B cell (primary cell): ENCODE data around the gene IL26. TPM values are rescaled to one million over a fixed set of nuclear protein-coding genes. Genes with fewer than 3 reads are reported as not detected.
A peak's percentile ranks its signal among the peaks of the same experiment; 100 is the strongest.

Experiments
- ATAC-seq: fragments of 200-7000 bp; cut with Tn5 transposase; one replicate; pipeline ENCODE4 v1.10.0; 2021; ENCODE audit warnings: low read depth, mild to moderate bottlenecking, moderate number of reproducible peaks, moderate library complexity
- CTCF ChIA-PET: fragments of 350-600 bp; sonication (Branson Sonifier 250); formaldehyde crosslinking; loops from one replicate; lab custom pipeline; 2021; ENCODE audit warnings: antibody characterized with exemption, inconsistent platforms; lab: Charles Lee
- POLR2A ChIA-PET: fragments of 350-600 bp; sonication (Branson Sonifier 250); formaldehyde crosslinking; loops from one replicate; lab custom pipeline; 2021; ENCODE audit warnings: antibody characterized with exemption; lab: Charles Lee
- DNase-seq: peaks from one replicate; pipeline ENCODE4 v3.0.0; 2013
- H2AFZ ChIP-seq: 2 replicates; pipeline ENCODE4 v1.6.1; 2012; ENCODE audit warnings: mild to moderate bottlenecking, low read depth, low read length; ENCODE audit not compliant: insufficient read depth, poor library complexity, severe bottlenecking
- H3K27ac ChIP-seq, 2 donors: 1 replicate in 1 of 2; 2 replicates in 1 of 2; pipeline ENCODE4 v1.5.1; 2012 to 2013; ENCODE audit warnings: low read length in 2 of 2, mild to moderate bottlenecking in 2 of 2, moderate library complexity in 1 of 2
- H3K27me3 ChIP-seq, 4 experiments: fragments of 200-600 bp in 1 of 4; sonication (generic) in 1 of 4; replicated peaks in 1 of 4; 1 replicate in 2 of 4; 2 replicates in 2 of 4; pipeline versions ENCODE4 v1.6.1 to v1.7.0; 2013 to 2016; ENCODE audit warnings: low read length in 3 of 4, mild to moderate bottlenecking in 2 of 4, mixed read lengths in 1 of 4, moderate library complexity in 1 of 4; ENCODE audit not compliant: insufficient read depth in 4 of 4, control insufficient read depth in 3 of 4; ENCODE audit errors: control extremely low read depth in 1 of 4
- H3K36me3 ChIP-seq, 2 experiments: replicated peaks in 1 of 2; 1 replicate in 1 of 2; 2 replicates in 1 of 2; pipeline versions ENCODE4 v1.6.1 to v1.7.1; 2013; ENCODE audit warnings: low read length in 1 of 2; ENCODE audit not compliant: insufficient read depth in 2 of 2, control insufficient read depth in 1 of 2; ENCODE audit errors: control extremely low read depth in 1 of 2, extremely low read depth in 1 of 2
- H3K4me1 ChIP-seq, 2 donors: fragments of 200-600 bp in 1 of 2; sonication (generic) in 1 of 2; 1 replicate in 1 of 2; 2 replicates in 1 of 2; pipeline versions ENCODE4 v1.5.1 to v1.6.1; 2013 to 2017; ENCODE audit warnings: low read length in 2 of 2; ENCODE audit not compliant: control insufficient read depth in 2 of 2, insufficient read depth in 2 of 2
- H3K4me2 ChIP-seq: replicated peaks from 2 replicates; pipeline ENCODE3; 2012; ENCODE audit warnings: mild to moderate bottlenecking, low read depth, low read length; ENCODE audit not compliant: poor library complexity, severe bottlenecking
- H3K4me3 ChIP-seq, 5 experiments: fragments of 200-600 bp in 1 of 5; sonication (generic) in 1 of 5; 1 replicate in 3 of 5; 2 replicates in 2 of 5; pipeline versions ENCODE4 v1.5.1 to v1.7.0; 2011 to 2016; ENCODE audit warnings: low read length in 4 of 5, mild to moderate bottlenecking in 4 of 5, low read depth in 2 of 5, control low read depth in 1 of 5, moderate library complexity in 1 of 5; ENCODE audit not compliant: insufficient read depth in 1 of 5; ENCODE audit errors: control extremely low read depth in 1 of 5, extremely low read depth in 1 of 5
- H3K79me2 ChIP-seq: fragments of 200-600 bp; sonication (generic); one replicate; pipeline ENCODE4 v1.6.0; 2016; ENCODE audit warnings: low read length; ENCODE audit not compliant: control insufficient read depth, insufficient read depth
- H3K9ac ChIP-seq: fragments of 200-600 bp; sonication (generic); 2 replicates; pipeline ENCODE4 v1.6.1; 2017; ENCODE audit warnings: mild to moderate bottlenecking, low read length, moderate library complexity
- H3K9me3 ChIP-seq, 3 donors: one replicate each; pipeline versions ENCODE4 v1.6.1 to v1.7.1; 2013; ENCODE audit warnings: low read length in 2 of 3; ENCODE audit not compliant: control insufficient read depth in 2 of 3, insufficient read depth in 1 of 3; ENCODE audit errors: control extremely low read depth in 1 of 3
- H4K20me1 ChIP-seq: 2 replicates; pipeline ENCODE4 v1.6.0; 2012; ENCODE audit warnings: mild to moderate bottlenecking, low read length; ENCODE audit not compliant: insufficient read depth, control insufficient read depth, poor library complexity, severe bottlenecking
- H3K27ac Mint-ChIP-seq: one replicate; pipeline ENCODE4 v1.8.0; 2021; ENCODE audit warnings: mixed read lengths
- H3K27me3 Mint-ChIP-seq: one replicate; pipeline ENCODE4 v1.8.0; 2021; ENCODE audit warnings: mixed read lengths
- H3K4me1 Mint-ChIP-seq: one replicate; pipeline ENCODE4 v1.8.0; 2021; ENCODE audit warnings: mixed read lengths
- H3K4me3 Mint-ChIP-seq: one replicate; pipeline ENCODE4 v1.8.0; 2021; ENCODE audit warnings: mixed read lengths
- H3K9me3 Mint-ChIP-seq: one replicate; pipeline ENCODE4 v1.8.0; 2022; ENCODE audit warnings: mixed read lengths; ENCODE audit not compliant: insufficient read depth
- EZH2 ChIP-seq: IDR thresholded peaks from 2 replicates; pipeline ENCODE4 v1.6.1; 2012; ENCODE audit warnings: borderline replicate concordance, low read depth, mild to moderate bottlenecking, moderate library complexity, low read length; ENCODE audit not compliant: insufficient read depth, poor library complexity, severe bottlenecking
- WGBS: methylation state at CpG from one replicate; pipeline ENCODE4 v1.1.5; 2013; ENCODE audit warnings: missing lambda C conversion rate; ENCODE audit not compliant: insufficient coverage; 5-methylcytosine and 5-hydroxymethylcytosine counted together
- intact Hi-C: fragments of 100-400 bp; cut with micrococcal nuclease; formaldehyde crosslinking; loops from one replicate; pipeline ENCODE4 v1.10.0; 2022
- polyA plus RNA-seq: library from polyadenylated mRNA; depleted of rRNA; stranded (reverse); fragments of >200 nt; gene quantifications from 2 replicates; pipeline ENCODE4 v1.2.3, GENCODE V29; 2012
- total RNA-seq, 2 donors: library from RNA; stranded (reverse); fragments of 120-200 nt in 1 of 2; gene quantifications; 1 replicate in 1 of 2; 2 replicates in 1 of 2; pipeline versions ENCODE4 v1.2.3 to v1.2.4, GENCODE V29; 2013 to 2022
- TF ChIP-seq, protein P1 (sequence below): fragments of 200-600 bp; IDR thresholded peaks from one replicate; pipeline ENCODE4 v1.8.0; 2022; ENCODE audit warnings: antibody characterized with exemption, mild to moderate bottlenecking

The IL26 gene
- total and polyA plus RNA-seq, 2 donors (not counting 1 experiment from before 2014, with no cell fraction given): not detected

DNA sequence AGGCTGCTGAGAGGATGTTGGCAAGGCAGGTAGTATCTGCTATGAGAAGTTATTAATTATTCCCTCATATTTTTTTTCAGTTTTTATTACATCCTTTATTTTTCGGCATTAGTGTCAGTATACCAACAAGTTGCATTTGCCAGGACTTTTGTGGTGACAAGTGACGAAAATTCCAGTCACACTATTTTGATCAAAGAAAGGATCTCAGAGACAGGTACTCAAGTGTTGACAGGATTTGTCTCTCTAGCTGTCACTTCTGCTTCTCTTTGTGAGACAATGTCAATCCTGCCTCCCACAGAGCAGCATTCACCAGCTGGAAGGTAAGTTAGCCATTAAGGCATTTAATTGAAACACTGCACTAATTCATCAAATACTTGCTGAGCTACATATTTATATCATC, 48.0 kb downstream of the IL26 start:
- Histone ChIP-seq H3K4me1 (peaks cover 26 to 28% of the 10 kb centered on the region in 2 donors), H3K4me3 (no peak overlapping the region), H3K79me2 (no peaks in the 10 kb centered on the region), H3K27ac (no peak overlapping the region), H3K9me3 (no peaks in the 10 kb centered on the region), H4K20me1 (no peaks in the 10 kb centered on the region), H3K27me3 (no peaks in the 10 kb centered on the region), H3K4me2 (no peak overlapping the region), H2AFZ (no peak overlapping the region), H3K9ac (no peak overlapping the region), H3K36me3 (no peaks in the 10 kb centered on the region)
- Mint-ChIP-seq H3K27ac (no peak overlapping the region), H3K4me3 (no peak overlapping the region), H3K9me3 (no peaks in the 10 kb centered on the region), H3K4me1 (peaks cover 33% of the 10 kb centered on the region), H3K27me3 (no peaks in the 10 kb centered on the region)
- intact Hi-C loops: no loop called here
- CTCF ChIA-PET: interaction anchor here (0.5 to 0.6 kb wide), 2 partner anchors 76 to 154 kb away, joined by 3 to 4 read pairs; no protein-coding TSS in a partner anchor
- 93% methylated on average over 2 of the region's 2 CpGs for WGBS
- DNase-seq (no peak), ATAC-seq (no peak)
- POLR2A ChIA-PET: no interaction called here
- no peak for TF ChIP-seq EZH2
- TF ChIP-seq, protein P1, sequence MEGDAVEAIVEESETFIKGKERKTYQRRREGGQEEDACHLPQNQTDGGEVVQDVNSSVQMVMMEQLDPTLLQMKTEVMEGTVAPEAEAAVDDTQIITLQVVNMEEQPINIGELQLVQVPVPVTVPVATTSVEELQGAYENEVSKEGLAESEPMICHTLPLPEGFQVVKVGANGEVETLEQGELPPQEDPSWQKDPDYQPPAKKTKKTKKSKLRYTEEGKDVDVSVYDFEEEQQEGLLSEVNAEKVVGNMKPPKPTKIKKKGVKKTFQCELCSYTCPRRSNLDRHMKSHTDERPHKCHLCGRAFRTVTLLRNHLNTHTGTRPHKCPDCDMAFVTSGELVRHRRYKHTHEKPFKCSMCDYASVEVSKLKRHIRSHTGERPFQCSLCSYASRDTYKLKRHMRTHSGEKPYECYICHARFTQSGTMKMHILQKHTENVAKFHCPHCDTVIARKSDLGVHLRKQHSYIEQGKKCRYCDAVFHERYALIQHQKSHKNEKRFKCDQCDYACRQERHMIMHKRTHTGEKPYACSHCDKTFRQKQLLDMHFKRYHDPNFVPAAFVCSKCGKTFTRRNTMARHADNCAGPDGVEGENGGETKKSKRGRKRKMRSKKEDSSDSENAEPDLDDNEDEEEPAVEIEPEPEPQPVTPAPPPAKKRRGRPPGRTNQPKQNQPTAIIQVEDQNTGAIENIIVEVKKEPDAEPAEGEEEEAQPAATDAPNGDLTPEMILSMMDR: no peak

- intact Hi-C loops: no loop called here
- ChIA-PET POLR2A (no interaction called here), CTCF (interaction anchor here (0.6 to 1.1 kb wide), 2 partner anchors 9 to 820 kb away, joined by 4 read pairs; no protein-coding TSS in a partner anchor)
- H3K27ac Mint-ChIP-seq: peak overlapping the region; percentile 87
- no peaks in the 10 kb centered on the region for H3K27me3 Mint-ChIP-seq
- peak overlapping the region; percentile 74 for H3K4me3 Mint-ChIP-seq
- Histone ChIP-seq H3K36me3 (no peaks in the 10 kb centered on the region), H3K4me3 (no peak overlapping the region), H3K27me3 (no peaks in the 10 kb centered on the region), H3K79me2 (no peaks in the 10 kb centered on the region), H3K27ac (peak overlapping the region; percentile 78 to 85), H3K9me3 (no peaks in the 10 kb centered on the region), H2AFZ (peak overlapping the region; percentile 69), H3K4me2 (peak overlapping the region; percentile 72), H4K20me1 (no peaks in the 10 kb centered on the region), H3K4me1 (peaks cover 21 to 25% of the 10 kb centered on the region in 2 donors), H3K9ac (peak overlapping the region; percentile 51)
- no peak for DNase-seq
- no peak for TF ChIP-seq EZH2
- no peaks in the 10 kb centered on the region for H3K9me3 Mint-ChIP-seq
- ATAC-seq: no peak
- peaks cover 28% of the 10 kb centered on the region for H3K4me1 Mint-ChIP-seq
Observed at GRCh38 chr12:68176257-68176656, 49.4 kb downstream of the IL26 start.
